ENCODE results near the gene MZT2A.
A peak's percentile ranks its signal among the peaks of the same experiment; 100 is the strongest.
"Not testable (repeated sequence)": the region's sequence is repeated elsewhere in the genome, so short reads cannot be mapped to it uniquely, and the experiment has no call there.

Gene MZT2A

DNA sequence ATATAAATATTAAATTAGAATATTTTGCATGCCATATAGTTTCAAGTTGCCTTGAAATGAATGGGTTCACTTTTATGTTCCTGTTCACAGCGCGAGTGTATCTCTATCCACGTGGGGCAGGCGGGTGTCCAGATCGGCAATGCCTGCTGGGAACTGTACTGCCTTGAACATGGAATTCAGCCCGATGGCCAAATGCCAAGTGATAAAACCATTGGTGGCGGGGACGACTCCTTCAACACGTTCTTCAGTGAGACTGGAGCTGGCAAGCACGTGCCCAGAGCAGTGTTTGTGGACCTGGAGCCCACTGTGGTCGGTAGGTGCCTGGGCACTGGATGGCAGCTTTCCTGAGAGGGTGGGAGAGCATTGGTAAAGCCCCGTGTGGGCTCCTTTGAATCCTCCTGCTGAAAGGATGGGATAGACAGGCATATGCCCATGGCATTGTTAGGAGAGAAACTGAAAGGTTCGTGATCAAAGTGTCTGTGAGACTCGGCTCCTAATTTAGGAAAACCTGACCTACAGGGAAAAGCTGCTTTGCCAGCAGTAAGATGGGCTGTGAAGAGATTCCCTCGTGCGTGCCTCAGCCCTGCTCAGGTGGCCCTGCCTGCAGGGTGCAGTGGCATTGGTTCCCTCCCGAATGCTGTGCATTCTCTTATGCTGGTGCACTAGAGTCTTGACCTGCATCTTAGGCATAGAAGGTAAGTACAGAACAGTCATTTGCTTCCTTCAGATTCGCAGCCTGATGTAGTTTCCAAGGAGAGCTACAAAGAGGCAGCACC is 13.9 kb downstream of the MZT2A start:
- H3K4me3 ChIP-seq (ENCODE audit: low read length): not testable (repeated sequence)

DNA sequence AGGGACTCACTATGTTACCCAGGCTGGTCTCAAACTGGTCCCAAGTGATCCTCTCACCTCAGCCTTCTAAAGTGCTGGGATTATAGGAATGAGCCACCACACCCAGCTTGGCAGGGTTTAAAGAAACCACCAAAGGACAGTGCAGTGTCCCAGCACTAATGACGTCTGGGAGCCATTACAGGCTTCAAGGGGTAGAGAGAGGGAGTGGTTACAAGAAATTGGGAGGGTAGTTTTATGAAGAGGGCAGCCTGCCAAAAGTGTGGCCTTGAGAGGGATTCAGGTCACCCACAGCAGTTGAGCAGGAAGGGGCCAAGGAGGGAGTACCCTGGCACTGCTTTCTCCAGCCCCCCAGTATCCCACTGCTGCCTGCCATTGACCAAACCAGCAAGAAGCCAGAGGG is 15.0 kb downstream of the MZT2A start:
- not testable (repeated sequence) for H3K4me3 ChIP-seq (ENCODE audit: low read length)

DNA sequence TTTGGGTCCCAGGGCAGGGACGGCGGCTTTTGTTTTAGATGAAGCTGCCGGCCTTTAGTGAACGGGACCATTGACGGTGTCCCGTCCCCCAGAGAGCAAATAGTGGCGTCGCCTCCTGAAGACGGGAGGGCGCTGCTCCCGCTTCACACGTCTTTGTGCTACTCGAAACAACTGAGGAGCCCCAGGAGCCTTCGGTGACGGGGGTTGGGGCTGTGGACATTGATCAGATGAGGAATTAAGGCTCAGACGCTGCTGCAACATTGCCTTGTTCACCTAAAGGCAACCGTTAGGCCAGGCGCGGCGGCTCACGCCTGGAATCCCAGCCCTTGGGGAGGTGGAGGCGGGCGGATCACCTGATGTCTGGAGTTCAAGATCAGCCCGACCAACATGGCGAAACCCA is 15.8 kb downstream of the MZT2A start:
- not testable (repeated sequence) for H3K4me3 ChIP-seq (ENCODE audit: low read length)

DNA sequence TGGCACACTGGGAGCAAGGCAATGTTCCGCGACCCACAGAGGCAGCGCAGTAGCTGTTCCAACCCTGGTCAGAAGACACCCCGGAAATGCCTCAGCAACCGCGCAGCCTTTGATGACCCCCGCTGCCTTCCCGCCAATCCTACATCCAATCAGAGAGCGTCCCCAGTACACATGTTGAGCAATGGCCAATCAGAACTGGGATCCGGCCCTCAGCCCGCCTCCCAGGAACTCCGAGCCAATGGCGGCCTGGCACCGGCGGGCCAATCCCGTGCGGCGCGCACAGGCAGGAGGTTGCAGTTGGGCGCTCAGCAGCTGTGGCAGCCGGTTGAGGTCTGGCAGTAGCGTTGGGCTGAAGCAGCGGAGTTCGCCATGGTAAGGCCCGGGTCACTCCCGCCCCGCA is 16.4 kb downstream of the MZT2A start, which contains the start of gene TUBA3D:
Gene TUBA3D, plus strand, starts transcription at position 289 of the 400 bp plus-strand sequence. Its CDS starts 81 bp downstream, at position 370.
- no peak within 1 kb of the TSS for H3K4me3 ChIP-seq (ENCODE audit: low read length)
- TF ChIP-seq ZNF274 (IDR thresholded peaks at IDR 0.05; ENCODE audit: low read depth, low read length): no peak

DNA sequence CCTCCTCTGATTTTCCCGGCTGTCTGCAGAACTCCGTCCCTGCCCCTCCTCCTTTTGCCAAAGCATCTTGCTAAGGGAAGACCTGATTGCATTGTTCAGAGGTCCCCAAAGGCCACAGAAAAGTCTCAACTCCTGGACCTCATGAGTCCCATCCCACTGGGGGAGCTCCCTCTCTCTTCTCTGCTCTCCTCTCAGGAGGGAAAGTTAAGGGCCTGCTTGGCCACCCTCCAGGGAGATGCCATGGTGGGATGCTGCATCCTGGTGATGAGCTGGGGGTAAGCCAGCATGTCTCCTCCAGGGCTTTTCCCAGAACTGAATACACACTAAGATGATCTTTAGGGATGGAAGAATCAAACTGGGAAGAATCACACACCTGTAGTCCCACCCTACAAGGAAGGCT is 18.9 kb downstream of the MZT2A start:
- H3K4me3 ChIP-seq (ENCODE audit: low read length): not testable (repeated sequence)

DNA sequence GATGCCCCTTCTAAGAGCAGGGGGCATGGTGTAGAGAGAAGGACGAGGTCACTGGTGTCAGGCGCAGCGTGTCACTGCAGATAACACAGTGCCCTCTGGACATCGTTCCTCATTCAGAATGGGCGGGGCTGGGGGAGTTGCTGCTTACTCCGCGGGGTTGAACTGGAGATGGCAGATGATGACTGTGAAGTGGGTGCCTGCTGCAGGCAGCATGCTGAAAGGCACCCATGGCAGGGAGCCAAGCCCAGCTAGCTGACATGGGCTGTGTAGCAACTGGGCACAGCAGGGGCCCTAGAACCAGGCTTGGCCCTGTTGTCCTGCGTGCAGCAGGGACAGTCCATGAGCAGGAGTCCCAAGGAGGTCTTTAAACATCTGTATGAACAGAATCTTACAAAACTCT is 20.6 kb downstream of the MZT2A start:
- not testable (repeated sequence) for H3K4me3 ChIP-seq (ENCODE audit: low read length)

DNA sequence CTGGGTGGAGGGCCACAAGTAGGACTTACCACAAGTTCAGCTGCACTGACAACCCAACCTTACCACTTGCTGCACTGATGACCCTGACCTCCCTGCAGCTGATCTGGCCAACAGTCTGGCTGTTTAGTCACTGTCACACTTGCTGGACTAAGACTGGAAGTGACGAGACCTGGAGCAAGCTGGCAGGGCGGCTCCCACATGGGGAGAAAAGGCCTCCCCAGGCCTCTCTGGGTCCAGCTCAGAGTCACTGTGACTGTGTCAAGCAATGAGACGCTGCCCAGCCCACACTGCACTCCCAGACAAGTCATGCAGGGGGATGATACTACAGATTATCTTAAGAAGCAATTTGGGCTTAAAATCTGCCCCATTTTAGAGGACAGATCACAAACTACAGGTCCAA is 21.3 kb downstream of the MZT2A start:
- H3K4me3 ChIP-seq (ENCODE audit: low read length): not testable (repeated sequence)

DNA sequence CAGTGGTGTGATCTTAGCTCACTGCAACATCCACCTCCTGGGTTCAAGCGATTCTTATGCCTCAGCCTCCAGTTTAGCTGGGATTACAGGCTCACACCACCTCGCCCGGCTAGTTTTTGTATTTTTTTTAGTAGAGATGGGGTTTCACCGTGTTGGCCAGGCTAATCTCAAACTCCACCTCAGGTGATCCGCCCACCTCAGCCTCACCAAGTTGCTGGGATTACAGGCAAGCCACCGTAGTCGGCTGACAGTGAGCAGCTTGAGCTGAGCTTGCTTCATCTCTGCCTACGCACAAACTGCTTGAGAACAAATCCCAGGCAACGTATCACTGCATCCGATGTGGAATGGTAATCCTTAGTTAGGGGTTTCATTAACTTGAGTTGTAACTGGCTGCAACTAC is 24.5 kb downstream of the MZT2A start:
- not testable (repeated sequence) for H3K4me3 ChIP-seq (ENCODE audit: low read length)

DNA sequence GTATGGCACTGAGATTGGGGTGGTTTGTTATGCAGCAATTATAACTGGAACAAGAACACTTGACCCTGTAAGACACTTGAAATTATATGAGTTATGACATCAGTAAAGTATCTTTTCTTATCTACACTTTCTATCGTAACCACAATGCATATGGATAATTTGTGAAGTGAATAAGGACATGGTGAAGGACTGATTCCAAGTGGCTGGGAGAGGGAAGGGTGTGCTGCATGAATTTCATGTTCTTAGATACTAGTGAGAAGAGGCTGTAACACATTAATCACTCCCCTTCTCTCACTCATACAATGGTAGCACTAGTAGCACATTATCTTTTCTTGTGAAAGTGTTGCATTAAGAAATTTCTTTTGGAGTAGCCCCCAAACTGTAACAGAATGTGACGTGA is 37.3 kb downstream of the MZT2A start:
- H3K4me3 ChIP-seq (ENCODE audit: low read length): not testable (repeated sequence)

DNA sequence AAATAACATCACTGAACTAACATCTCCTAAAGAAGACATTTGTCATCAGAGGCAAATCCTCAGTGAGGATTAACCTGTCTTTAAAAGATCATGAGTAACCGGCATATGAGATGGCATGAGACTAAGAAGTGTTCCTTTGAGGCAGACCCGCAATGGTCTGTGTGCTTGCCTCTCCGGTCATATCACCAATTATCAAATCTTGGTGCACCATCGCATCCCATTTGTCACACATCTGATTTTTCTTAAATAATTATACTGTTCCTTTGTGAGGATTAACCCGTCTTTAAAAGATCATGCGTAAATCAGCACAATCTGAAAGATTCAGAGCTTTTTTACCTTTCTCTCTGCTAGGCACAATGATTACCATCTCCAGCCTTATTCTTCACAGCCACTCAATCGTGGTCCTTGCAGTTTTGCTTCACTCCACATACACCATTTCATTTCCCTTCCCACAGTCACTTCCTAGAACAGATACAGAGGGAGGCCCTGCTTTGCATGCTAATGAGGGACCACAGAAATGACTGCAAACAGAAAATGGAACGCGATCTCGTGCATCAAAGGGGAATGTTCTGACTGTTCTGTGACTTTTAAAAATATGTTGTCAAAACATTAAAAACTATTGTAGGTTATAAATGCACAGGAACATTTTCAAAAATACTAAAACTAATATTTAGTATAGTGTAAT is 40.8 kb downstream of the MZT2A start:
- not testable (repeated sequence) for H3K4me3 ChIP-seq (ENCODE audit: low read length)

DNA sequence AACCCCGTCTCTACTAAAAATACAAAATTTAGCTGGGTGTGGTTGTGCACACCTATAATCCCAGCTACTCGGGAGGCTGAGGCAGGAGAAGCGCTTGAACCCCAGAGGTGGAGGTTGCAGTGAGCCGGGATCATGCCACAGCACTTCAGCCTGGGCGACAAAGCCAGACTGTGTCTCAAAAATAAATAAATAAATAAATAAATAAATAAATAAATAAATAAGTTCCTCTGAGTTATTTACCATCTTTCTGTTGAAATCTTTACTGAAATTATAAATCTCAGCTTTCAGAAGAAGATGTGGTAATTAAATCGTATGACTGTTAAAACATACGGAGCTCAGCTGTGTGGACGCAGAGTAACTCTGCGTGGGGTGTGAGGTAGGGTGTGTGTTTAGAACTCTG is 44.2 kb downstream of the MZT2A start:
- H3K4me3 ChIP-seq (ENCODE audit: low read length): not testable (repeated sequence)

DNA sequence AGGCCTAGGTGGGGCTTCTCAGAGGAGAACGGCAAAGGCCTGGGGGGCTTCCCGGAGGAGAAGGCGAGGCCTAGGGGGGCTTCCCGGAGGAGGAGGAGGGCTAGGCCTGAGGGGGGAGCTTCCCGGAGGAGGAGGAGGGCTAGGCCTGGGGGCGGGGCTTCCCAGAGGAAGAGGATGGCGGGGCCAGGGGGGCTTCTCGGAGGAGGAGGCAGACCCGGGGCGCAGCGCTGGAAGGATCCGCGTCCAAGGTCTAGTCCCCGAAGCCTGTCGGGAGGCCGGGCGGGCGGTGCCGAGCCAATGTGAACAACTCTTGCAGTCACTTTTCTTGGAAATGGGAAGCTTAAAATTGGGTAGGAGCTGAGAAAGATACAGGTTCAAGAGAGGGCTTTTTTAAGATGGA is 46.3 kb downstream of the MZT2A start:
- H3K4me3 ChIP-seq (ENCODE audit: low read length): no peak overlapping the region
- no peak for TF ChIP-seq ZNF274 (IDR thresholded peaks at IDR 0.05; ENCODE audit: low read depth, low read length)

DNA sequence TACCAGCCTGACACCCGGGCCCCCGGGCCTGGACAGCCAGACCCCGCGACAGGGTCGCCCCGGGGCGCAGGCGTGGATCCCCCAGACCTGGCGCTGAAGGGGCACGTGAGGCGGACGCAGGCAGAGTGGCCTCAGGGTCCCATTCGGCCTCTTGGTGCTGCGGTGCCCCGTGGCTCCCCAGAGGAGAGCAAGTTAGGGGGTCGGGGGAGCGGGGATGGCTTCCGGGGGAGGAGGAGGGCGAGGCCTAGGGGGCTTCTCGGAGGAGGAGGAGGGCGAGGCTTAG is 46.7 kb downstream of the MZT2A start:
- H3K4me3 ChIP-seq (ENCODE audit: low read length): not testable (repeated sequence)

DNA sequence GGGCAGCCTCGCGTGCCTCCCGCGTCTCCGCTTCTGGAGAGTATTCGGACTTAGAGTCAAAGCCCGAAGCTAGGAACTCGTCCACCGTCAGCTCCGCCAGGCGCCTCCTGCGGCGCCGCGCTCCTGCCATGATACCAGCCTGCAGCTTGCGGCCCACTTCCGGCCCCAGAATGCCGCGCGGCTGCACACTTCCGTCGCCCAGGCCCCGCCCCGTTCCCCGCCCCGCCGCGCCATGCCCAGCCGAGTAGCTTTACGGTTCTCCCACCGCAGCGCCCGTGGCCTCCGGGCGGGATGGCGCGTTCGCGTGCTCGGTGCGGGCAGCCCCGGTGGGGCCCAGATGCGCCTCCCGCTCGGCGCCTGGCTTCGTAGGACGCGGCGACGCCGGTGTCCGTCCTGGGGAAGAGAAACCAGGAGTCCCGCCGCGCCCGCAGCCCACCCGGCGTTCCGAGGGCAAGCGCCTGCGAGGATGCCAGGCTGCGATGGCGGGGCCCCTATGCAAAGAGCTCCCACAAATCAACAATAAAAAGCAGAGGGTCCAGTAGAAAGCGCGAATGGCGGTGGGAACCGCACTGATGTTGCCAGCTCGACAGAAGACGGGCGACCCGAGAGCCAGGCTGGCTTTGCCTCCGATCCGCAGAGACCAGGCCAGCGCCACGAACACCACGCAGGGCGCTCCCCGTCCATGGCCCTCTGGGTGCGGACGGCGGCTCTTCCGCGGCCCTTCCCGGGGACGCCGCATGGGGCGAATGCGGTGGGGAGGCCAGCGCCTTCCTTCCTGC is 47.3 kb downstream of the MZT2A start:
- peak overlapping the region; percentile 43; the same call in 1 of the 2 replicates for H3K4me3 ChIP-seq (ENCODE audit: low read length)

DNA sequence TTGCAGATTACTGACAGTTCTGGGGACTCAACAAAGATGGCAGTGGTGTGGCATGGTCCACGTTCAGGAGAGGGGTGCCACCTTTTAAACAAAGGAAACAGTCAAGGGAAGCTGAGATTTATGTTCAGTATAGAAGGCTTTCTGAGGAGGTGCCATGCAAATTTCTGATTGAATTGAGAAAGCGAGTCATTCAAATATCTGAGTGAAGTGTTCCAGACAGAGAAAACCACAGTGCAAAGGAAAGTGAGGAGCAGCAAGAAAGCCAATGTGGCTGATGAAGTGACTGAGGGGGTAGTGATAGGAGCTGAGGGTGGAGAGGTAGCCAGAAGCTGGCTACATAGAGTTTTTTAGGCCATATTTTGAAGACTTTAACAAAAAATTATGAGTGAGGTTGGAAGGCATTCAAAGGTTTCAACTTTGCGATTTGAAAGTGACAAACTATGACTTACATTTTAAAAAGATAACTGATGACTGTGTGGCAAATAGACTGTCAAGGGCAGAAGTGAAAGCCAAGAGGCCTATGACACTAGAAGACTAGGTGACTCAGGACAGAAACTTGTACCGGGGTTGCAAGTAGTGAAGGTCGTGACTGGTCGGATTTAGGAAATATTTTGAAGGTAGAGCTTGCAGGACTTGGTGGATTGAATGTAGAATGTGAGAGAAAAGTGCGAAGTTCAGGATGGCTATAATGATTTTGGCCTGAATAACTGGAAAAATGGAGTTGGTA is 51.3 kb downstream of the MZT2A start:
- H3K4me3 ChIP-seq (ENCODE audit: low read length): not testable (repeated sequence)

Data from GM08714 (cell line).